CD14-positive monocyte (primary cell): Measurements from ENCODE around the gene PSEN1. TPM values are rescaled to one million over a fixed set of nuclear protein-coding genes. Genes with fewer than 3 reads are reported as not detected.

Experiments used
- DNase-seq, 3 donors: peaks; one replicate each; pipeline ENCODE4 v3.0.0-alpha.2; 2011 to 2022
- H2AFZ ChIP-seq: 2 replicates; pipeline ENCODE4 v1.6.0; 2012; ENCODE audit warnings: mild to moderate bottlenecking, low read depth, low read length, inconsistent platforms; ENCODE audit not compliant: insufficient read depth, poor library complexity, severe bottlenecking
- H3K27ac ChIP-seq, 2 donors: 1 replicate in 1 of 2; 2 replicates in 1 of 2; pipeline ENCODE4 v1.5.1; 2012 to 2013; ENCODE audit warnings: low read length in 2 of 2, control low read depth in 1 of 2, inconsistent platforms in 1 of 2, low read depth in 1 of 2, mild to moderate bottlenecking in 1 of 2
- H3K27me3 ChIP-seq, 2 donors: one replicate each; pipeline versions ENCODE4 v1.6.0 to v1.6.1; 2011 to 2013; ENCODE audit warnings: low read length in 2 of 2; ENCODE audit not compliant: control insufficient read depth in 2 of 2, insufficient read depth in 2 of 2
- H3K36me3 ChIP-seq, 2 donors: replicated peaks in 1 of 2; 1 replicate in 1 of 2; 2 replicates in 1 of 2; pipeline versions ENCODE4 v1.5.1 to v1.6.1; 2012 to 2013; ENCODE audit warnings: low read length in 2 of 2, control low read depth in 1 of 2, inconsistent platforms in 1 of 2, mild to moderate bottlenecking in 1 of 2; ENCODE audit not compliant: insufficient read depth in 2 of 2, control insufficient read depth in 1 of 2
- H3K4me1 ChIP-seq, 2 donors: 1 replicate in 1 of 2; 2 replicates in 1 of 2; pipeline versions ENCODE4 v1.5.1 to v1.6.1; 2012 to 2013; ENCODE audit warnings: low read length in 2 of 2, control low read depth in 1 of 2, inconsistent platforms in 1 of 2, mild to moderate bottlenecking in 1 of 2, moderate library complexity in 1 of 2; ENCODE audit not compliant: insufficient read depth in 2 of 2, control insufficient read depth in 1 of 2
- H3K4me2 ChIP-seq: replicated peaks from 2 replicates; pipeline ENCODE3; 2012; ENCODE audit warnings: low read length, moderate library complexity, mild to moderate bottlenecking; ENCODE audit not compliant: poor library complexity, severe bottlenecking; ENCODE audit errors: extremely low read depth
- H3K4me3 ChIP-seq, 3 experiments: fragments of 200-600 bp in 1 of 3; sonication (generic) in 1 of 3; replicated peaks in 1 of 3; 1 replicate in 2 of 3; 2 replicates in 1 of 3; pipeline ENCODE4 v1.5.1; 2011 to 2013; ENCODE audit warnings: low read length in 3 of 3, mild to moderate bottlenecking in 3 of 3, control low read depth in 2 of 3, low read depth in 2 of 3, inconsistent platforms in 1 of 3, moderate library complexity in 1 of 3
- H3K79me2 ChIP-seq: 2 replicates; pipeline ENCODE4 v1.6.0; 2012; ENCODE audit warnings: mild to moderate bottlenecking, control low read depth, inconsistent platforms, low read length, moderate library complexity; ENCODE audit not compliant: insufficient read depth
- H3K9ac ChIP-seq: 2 replicates; pipeline ENCODE4 v1.6.0; 2017; ENCODE audit warnings: low read length, mild to moderate bottlenecking; ENCODE audit not compliant: insufficient read depth, poor library complexity, severe bottlenecking
- H3K9me3 ChIP-seq, 2 donors: replicated peaks in 1 of 2; 1 replicate in 1 of 2; 2 replicates in 1 of 2; pipeline versions ENCODE4 v1.5.1 to v1.6.1; 2012 to 2013; ENCODE audit warnings: low read length in 2 of 2, control low read depth in 1 of 2; ENCODE audit not compliant: control insufficient read depth in 1 of 2, insufficient read depth in 1 of 2
- H4K20me1 ChIP-seq: 2 replicates; pipeline ENCODE4 v1.6.0; 2012; ENCODE audit warnings: mild to moderate bottlenecking, low read length, control low read depth, moderate library complexity; ENCODE audit not compliant: insufficient read depth
- H3K27ac Mint-ChIP-seq, 7 donors: one replicate each; pipeline ENCODE4 v1.8.0; 2020; ENCODE audit warnings: mild to moderate bottlenecking in 7 of 7, mixed read lengths in 7 of 7, moderate library complexity in 6 of 7, inconsistent platforms in 2 of 7
- H3K27me3 Mint-ChIP-seq, 3 donors: one replicate each; pipeline ENCODE4 v1.8.0; 2021 to 2022; ENCODE audit warnings: low read depth in 3 of 3, mild to moderate bottlenecking in 3 of 3, mixed read lengths in 3 of 3, moderate library complexity in 3 of 3, inconsistent platforms in 1 of 3
- H3K36me3 Mint-ChIP-seq, 2 donors: one replicate each; pipeline ENCODE4 v1.8.0; 2020; ENCODE audit warnings: mixed read lengths in 2 of 2, inconsistent platforms in 1 of 2, mild to moderate bottlenecking in 1 of 2
- H3K4me1 Mint-ChIP-seq: one replicate; pipeline ENCODE4 v1.8.0; 2020; ENCODE audit warnings: mild to moderate bottlenecking, mixed read lengths
- H3K4me3 Mint-ChIP-seq, 2 donors: one replicate each; pipeline ENCODE4 v1.8.0; 2020; ENCODE audit warnings: mild to moderate bottlenecking in 2 of 2, mixed read lengths in 2 of 2, moderate library complexity in 1 of 2
- H3K9me3 Mint-ChIP-seq, 7 donors: one replicate each; pipeline ENCODE4 v1.8.0; 2020 to 2022; ENCODE audit warnings: mixed read lengths in 7 of 7, mild to moderate bottlenecking in 6 of 7, moderate library complexity in 6 of 7, inconsistent platforms in 2 of 7
- CTCF ChIP-seq: fragments of 200-600 bp; IDR thresholded peaks from one replicate; pipeline ENCODE4 v1.8.0; 2022; ENCODE audit warnings: antibody characterized with exemption, mild to moderate bottlenecking
- WGBS: methylation state at CpG from one replicate; pipeline ENCODE4 v1.1.5; 2013; ENCODE audit warnings: missing lambda C conversion rate; ENCODE audit not compliant: insufficient coverage; 5-methylcytosine and 5-hydroxymethylcytosine counted together
- intact Hi-C, 2 donors: fragments of 100-400 bp; cut with micrococcal nuclease; formaldehyde crosslinking; loops; one replicate each; pipeline versions ENCODE4 v1.15.0 to v1.15.1; 2023
- polyA plus RNA-seq, 3 donors: library from polyadenylated mRNA; depleted of rRNA in 1 of 3; unstranded in 2 of 3; stranded (reverse) in 1 of 3; fragments of 300-500 nt in 2 of 3; fragments of >200 nt in 1 of 3; fragmentation: Illumina TruSeq in 2 of 3; gene quantifications; 1 replicate in 2 of 3; 2 replicates in 1 of 3; pipeline ENCODE4 v1.2.3, GENCODE V29; 2012 to 2021

The PSEN1 gene
- polyA plus RNA-seq, 3 donors: 42.4 to 130 (median 85.6) TPM

- Mint-ChIP-seq H3K27ac (no peak overlapping the region), H3K4me3 (no peak overlapping the region)
- H3K4me2 ChIP-seq: no peak overlapping the region
Measured at GRCh38 chr14:73266317-73266716, 130.0 kb downstream of the PSEN1 start.

GRCh38 chr14:73267474-73267873, 131.2 kb downstream of the PSEN1 start:
- Mint-ChIP-seq H3K27ac (no peak overlapping the region), H3K9me3 (peaks cover 0 to 2% (median 0%) of the 10 kb centered on the region in 7 donors), H3K36me3 (peaks cover 9 to 11% of the 10 kb centered on the region in 2 donors), H3K4me3 (no peak overlapping the region), H3K4me1 (peaks cover 17% of the 10 kb centered on the region), H3K27me3 (peaks cover 3 to 17% (median 13%) of the 10 kb centered on the region in 3 donors)
- no peak overlapping the region for H3K4me2 ChIP-seq
- TF ChIP-seq CTCF: no peak
- peaks cover 33% of the 10 kb centered on the region for H4K20me1 ChIP-seq
- H3K4me3 ChIP-seq: no peak overlapping the region
- 97% methylated on average over 6 of the region's 6 CpGs for WGBS
- no peak overlapping the region for H3K9ac ChIP-seq
- no peak overlapping the region for H3K27ac ChIP-seq
- no peak for DNase-seq
- no peak overlapping the region for H2AFZ ChIP-seq
- H3K79me2 ChIP-seq: no peaks in the 10 kb centered on the region
- intact Hi-C loops: no loop called here
- peaks cover 9 to 16% of the 10 kb centered on the region in 2 donors for H3K4me1 ChIP-seq
- peaks cover under 1 to 7% of the 10 kb centered on the region in 2 donors for H3K36me3 ChIP-seq
- H3K9me3 ChIP-seq: no peaks in the 10 kb centered on the region
- H3K27me3 ChIP-seq: no peaks in the 10 kb centered on the region

More at GRCh38 chr14:73266317-73266716, 130.0 kb downstream of the PSEN1 start:
- H3K9me3 ChIP-seq: no peaks in the 10 kb centered on the region
- H3K36me3 ChIP-seq: no peaks in the 10 kb centered on the region
- intact Hi-C loops: no loop called here
- no peak overlapping the region for H2AFZ ChIP-seq
- no peak overlapping the region for H3K4me3 ChIP-seq
- Mint-ChIP-seq H3K4me1 (peaks cover 13% of the 10 kb centered on the region), H3K9me3 (peaks cover 0 to 2% (median 0%) of the 10 kb centered on the region in 7 donors), H3K36me3 (peaks cover 0 to 3% of the 10 kb centered on the region in 2 donors), H3K27me3 (peaks cover 3 to 17% (median 13%) of the 10 kb centered on the region in 3 donors)
- TF ChIP-seq CTCF: no peak
- peaks cover 9 to 16% of the 10 kb centered on the region in 2 donors for H3K4me1 ChIP-seq
- WGBS: 98% methylated on average over 7 of the region's 7 CpGs
- no peak overlapping the region for H3K9ac ChIP-seq
- H4K20me1 ChIP-seq: peaks cover 22% of the 10 kb centered on the region
- DNase-seq: peak in 1 of 3 donors; percentile 2
- H3K27me3 ChIP-seq: no peaks in the 10 kb centered on the region
- H3K27ac ChIP-seq: no peak overlapping the region
- no peaks in the 10 kb centered on the region for H3K79me2 ChIP-seq
